ENCODE measurements around the gene REEP5. TPM values are rescaled to one million over a fixed set of nuclear protein-coding genes. Genes with fewer than 3 reads are reported as not detected.

REEP5 gene
- total and polyA plus RNA-seq, 2 of the 13 experiments (the other 11 are each of a cell fraction or from before 2014, with no cell fraction given), result 49.4 to 239 TPM

- no peak for TF ChIP-seq THAP9 (CRISPR knock-in tag; IDR thresholded peaks at IDR 0.05; ENCODE audit: borderline replicate concordance)
- no peak for TF ChIP-seq HNF1A (IDR thresholded peaks at IDR 0.05; ENCODE audit: low read depth)
- TF ChIP-seq HNF1A (CRISPR knock-in tag; IDR thresholded peaks at IDR 0.05; ENCODE audit: borderline replicate concordance), result no peak
- TF ChIP-seq, protein P1, sequence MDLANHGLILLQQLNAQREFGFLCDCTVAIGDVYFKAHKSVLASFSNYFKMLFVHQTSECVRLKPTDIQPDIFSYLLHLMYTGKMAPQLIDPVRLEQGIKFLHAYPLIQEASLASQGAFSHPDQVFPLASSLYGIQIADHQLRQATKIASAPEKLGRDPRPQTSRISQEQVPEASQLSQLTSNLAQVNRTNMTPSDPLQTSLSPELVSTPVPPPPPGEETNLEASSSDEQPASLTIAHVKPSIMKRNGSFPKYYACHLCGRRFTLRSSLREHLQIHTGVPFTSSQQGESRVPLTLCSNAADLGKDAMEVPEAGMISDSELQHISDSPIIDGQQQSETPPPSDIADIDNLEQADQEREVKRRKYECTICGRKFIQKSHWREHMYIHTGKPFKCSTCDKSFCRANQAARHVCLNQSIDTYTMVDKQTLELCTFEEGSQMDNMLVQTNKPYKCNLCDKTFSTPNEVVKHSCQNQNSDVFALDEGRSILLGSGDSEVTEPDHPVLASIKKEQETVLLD (CRISPR knock-in tag; IDR thresholded peaks at IDR 0.05; ENCODE audit: low read depth), result no peak
- no peak for TF ChIP-seq NCOA1 (CRISPR knock-in tag; IDR thresholded peaks at IDR 0.05)
Observed at GRCh38 chr5:112957036-112957808, 35.2 kb upstream of the REEP5 start (continued).
